Stimulated activated naive CD4-positive, alpha-beta T cell (primary cell): ENCODE measurements around the gene JUNB.

Experiments
- DNase-seq, 6 experiments: peaks; one replicate each; lab custom pipeline; 2025; lab: John Stamatoyannopoulos, UW

The JUNB gene

GRCh38 chr19:12774588-12775555 is 16.4 kb upstream of the JUNB start, which contains the start of gene HOOK2:
Gene HOOK2, minus strand, starts transcription at chr19:12775552. Its CDS starts 103 bp downstream, at chr19:12775449.
- DNase-seq, result peak in 4 of 6 experiments; percentile 39 to 64 (median 60)

- DNase-seq, result peak; percentile 62 to 85 (median 73)
Measured at GRCh38 chr19:12777217-12778016, 13.9 kb upstream of the JUNB start.

DNA sequence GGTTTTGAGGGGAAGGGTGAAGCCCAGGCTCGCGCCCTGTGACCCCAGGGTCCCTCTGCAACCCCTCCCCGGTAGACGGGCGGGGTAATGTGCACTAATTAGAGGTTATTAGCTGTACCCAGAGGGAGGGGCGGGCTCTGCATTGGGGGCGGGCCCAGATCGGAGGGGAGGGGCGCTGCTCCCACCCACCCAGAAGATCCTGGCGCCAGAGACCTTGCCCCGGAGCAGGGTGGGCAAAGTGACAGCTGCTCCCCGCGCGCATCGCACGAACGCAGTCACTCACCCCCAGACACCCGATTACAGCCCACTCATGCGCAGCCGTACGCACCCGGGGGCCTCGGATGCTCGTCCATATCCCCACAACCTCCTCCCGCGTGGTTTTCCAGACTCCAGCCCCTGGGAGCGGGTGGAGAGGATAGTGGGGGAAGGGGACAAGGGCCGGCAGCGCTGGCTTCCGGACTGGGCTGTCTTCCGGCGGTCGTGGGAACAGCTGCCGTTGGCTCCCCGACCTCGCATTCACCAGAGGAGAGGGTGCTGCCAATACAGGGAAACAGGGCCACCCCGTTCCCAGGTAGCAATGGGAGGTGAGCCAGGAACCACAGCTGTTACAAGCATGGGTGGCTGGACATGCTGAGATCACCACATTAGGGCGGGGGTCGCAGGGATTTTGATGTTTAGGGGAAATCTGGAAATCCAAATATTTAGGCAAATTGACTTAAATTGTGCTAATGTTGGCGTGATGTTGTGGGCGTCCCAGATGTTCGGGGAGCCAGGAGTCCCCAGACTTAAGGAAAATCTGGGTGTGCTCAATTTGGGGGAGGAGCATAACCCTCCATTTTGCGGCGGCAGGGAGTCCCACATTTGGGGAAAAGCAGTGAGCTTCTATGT is 13.0 kb upstream of the JUNB start:
- DNase-seq, result peak in 5 of 6 experiments; percentile 26 to 66 (median 43)

DNA sequence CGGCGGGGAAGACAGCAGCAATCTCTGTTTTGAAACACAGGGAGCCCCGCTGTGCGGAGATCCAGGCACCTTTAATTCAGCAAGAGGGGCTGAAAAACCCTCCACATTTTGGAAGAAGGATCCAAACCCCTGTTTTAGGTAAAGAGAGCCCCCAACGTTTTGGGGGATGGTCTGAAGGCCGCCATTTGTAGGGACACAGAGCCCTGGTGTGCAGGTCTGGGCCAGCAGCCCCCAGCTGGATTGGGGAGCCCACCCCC is 12.5 kb upstream of the JUNB start:
- no peak for DNase-seq

- DNase-seq, result no peak
Measured at GRCh38 chr19:12779162-12779993, 11.9 kb upstream of the JUNB start.

DNA sequence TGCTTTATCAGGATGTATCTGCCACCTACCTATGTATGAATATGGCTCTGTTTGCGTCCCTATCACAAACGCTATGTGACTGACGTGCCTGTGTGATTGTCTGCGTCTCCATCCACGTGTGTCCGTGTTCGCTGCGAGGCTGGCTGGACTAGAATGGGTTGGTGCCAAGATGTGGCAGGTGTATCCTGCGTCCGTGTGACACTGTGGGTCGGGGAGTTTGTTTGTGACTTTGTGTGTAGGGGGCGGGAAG is 9.2 kb upstream of the JUNB start:
- peak in 1 of 6 experiments; percentile 99 for DNase-seq

DNA sequence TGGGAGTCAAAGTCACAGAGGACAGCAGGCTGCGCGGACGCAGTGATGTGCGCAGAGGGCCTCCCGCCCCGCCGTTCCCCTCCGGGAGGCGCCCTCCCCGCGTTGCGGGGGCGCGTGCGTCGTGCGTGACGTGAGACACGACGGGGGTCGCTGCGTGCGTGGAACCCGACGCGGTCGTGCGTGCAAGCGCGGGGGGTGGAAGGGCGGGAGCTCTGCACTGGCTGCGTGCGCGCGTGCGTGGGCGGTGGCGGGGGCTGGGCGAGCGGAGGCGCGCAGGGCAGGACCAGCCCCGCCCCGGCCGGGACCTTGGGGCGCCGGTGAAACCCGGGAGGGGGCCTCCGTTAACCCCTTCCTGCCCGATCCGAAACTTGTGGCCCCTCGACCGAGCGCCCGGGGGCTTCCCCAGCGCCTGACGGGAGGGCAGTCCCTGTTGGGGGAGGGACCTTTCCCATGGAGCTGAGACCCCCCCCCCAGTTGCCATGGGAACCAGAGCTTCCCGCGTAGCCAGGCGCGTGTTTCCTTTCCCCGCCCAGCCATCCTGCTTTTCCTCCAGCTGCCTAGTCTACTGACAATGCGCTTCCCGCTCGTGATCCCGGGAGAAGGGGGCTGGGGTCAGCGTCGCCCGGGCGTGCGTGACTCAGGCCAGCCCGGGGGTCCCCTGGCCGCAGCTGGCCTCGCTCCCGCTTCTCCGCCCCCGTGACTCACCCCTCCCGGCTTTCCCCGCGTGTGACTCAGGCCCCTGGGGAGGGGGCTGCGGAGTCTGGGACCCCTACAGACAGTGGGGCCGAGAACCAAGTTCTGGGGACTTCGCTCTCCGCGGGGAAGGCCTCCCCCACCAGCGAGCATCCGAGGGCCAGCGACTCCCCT is 8.6 kb upstream of the JUNB start:
- peak; percentile 94 to 99 (median 98) for DNase-seq

- DNase-seq, result peak in 2 of 6 experiments; percentile 31 to 55
Measured at GRCh38 chr19:12783291-12783848, 7.9 kb upstream of the JUNB start.

DNA sequence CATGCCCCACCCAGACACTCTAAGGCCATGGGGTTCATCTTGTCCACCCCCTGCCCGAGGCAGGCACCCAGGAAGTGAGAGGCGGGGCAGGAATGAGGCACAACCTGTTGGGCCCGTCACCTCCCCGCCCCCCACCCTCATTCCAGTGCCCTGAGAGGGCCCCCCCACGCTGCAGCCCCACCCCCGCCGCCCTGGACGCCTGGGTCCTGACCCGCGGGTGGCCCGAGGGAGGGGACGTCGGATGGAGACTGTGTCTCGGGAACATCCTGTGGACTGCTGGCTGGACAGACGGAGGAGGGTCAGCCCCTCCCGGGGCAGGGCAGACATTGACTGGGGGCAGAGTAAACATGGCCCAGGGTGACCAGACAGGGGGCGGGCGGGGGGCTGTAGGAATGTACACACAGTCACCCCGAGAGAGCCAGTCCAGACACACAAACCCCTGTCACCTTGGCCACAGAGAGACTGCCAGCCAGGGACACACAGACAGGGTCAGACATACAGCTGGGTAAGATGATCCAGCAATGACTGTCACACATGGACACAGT is 7.4 kb upstream of the JUNB start:
- DNase-seq, result peak in 1 of 6 experiments; percentile 17

DNA sequence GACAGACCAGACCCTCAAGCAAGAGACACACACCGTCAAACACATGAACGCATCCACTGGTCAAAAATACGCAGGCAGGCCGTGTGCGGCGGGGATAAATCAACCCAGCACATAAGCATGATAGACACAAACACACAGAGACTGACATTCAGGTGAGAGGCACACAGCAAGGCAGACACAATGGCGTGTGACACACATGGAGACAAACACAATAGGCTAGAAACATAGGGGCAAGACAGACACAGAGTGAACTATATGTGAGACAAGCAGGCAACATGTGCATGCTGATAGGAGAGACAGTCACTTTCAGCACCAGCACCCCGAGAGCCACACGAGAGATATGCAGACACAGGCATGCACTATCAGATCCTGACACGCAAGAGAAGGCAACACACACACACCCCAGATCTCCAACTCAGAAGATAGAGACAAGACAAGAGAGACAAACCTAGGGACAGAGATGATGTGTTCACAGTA is 6.9 kb upstream of the JUNB start:
- DNase-seq, result peak in 5 of 6 experiments; percentile 17 to 69 (median 36)

GRCh38 chr19:12784871-12785430 is 6.3 kb upstream of the JUNB start:
- peak; percentile 21 to 69 (median 34) for DNase-seq

DNA sequence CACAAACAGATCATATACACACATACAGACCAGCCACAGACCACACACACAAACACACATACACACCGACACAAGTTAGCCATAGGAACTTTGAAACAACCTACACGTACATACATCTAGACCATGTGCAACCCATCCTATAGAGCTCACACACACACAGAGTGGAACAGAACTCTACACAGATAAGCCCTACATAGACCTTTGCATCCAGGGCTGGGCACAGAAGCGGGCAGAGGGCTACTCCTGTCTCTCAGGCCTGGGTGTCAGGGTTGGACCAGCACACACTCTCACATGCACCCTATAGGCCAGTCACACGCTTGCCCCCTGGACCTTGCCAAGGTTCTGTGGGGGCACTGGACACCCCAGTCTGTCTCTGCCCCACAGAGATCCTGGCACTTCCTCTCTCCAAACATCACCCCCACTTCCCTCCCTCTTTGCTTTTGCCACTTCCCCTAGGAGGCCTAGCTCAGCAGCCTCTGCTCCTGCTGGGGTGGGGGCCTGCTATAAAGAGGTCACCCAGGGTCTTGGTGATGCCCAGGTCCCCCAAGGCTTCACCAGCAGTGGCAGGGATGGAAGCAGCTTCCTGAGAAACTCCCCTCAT is 5.8 kb upstream of the JUNB start:
- peak in 1 of 6 experiments; percentile 51 for DNase-seq

DNA sequence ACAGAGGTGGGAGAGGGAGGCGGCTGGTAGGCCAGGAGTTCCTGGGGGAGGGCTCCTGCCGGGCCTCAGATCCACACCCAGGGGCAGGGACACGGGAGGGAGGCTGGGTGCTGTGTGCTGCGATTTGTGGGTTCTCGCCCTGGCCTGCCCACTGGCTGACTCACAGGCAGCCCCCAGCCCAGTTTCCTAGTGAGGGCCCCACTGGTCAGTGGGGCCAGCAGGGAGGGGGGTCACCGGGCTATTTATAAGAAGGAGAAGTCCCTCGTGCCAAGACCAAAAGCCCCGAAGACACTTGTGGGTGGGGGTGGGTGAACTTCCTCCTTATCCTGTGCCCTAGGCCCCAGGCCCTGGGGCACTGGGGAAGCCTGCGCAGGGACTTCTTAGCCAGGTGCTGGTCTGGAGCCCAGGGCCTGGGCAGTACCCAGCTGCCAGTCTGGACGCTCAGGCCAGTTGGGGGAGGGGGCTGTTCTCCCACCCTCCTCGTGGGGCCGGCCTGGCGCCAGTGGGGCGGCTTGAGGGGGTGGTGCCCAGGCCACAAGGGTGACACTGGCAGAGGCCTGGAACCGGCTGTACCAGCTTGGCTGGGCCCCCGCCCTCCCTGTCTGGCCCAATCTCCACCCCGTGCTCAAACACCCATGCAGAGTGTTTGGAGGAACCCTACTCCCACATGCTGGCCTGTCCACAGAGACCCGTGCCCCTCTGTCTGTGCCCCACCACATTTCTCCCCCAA is 5.0 kb upstream of the JUNB start:
- no peak for DNase-seq

- no peak for DNase-seq
Measured at GRCh38 chr19:12786952-12787351, 4.3 kb upstream of the JUNB start.

DNA sequence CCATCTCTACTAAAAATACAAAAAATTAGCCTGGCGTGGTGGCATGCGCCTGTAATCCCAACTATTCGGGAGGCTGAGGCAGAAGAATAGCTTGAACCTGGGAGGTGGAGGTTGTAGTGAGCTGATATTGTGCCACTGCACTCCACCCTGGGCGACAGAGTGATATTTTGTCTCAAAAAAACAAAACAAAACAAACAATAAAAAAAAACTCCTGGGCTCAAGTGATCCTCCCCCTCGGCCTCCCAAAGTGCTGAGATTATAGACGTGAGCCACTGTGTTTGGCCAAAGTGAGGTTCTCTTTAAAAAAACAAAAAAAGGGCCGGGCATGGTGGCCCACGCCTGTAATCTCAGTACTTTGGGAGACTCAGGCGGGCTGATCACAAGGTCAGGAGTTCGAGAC is 3.8 kb upstream of the JUNB start:
- no peak for DNase-seq

DNA sequence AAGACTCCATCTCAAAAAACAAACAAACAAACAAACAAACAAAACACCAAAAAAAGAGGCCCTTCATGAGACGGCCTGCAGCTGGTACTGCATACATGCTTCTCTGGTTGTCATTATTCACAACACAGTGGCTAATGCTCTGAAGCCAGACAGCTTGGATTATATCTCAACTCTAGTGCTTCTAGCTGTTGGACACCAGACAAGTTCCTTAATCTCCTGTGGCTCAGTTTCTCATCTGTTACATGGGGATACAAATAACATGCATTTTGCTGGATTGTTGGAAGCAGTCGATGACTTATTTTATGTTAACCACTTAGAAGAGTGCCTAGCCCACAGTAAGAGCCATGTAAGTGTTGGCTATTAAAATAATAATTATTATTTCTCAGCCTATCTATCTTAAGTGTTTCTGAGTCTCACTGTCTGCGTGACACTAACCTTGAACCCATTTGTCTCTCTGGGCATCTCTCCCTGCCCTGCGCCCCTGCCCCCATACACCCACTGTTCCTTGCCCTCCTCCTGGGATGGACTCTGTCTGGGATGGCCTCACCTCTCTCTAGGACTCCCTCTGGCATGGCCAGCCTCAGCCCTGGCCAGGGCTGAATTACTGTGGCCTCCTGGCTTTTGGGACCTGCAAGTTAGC is 3.1 kb upstream of the JUNB start:
- no peak for DNase-seq

GRCh38 chr19:12788682-12789097 is 2.6 kb upstream of the JUNB start:
- peak in 2 of 6 experiments; percentile 44 to 52 for DNase-seq
